Karpas-422 (cell line): ENCODE data around the gene BPTF. TPM values are rescaled to one million over a fixed set of nuclear protein-coding genes. Genes with fewer than 3 reads are reported as not detected.

Source experiments
- DNase-seq: peaks from one replicate; pipeline ENCODE4 v3.0.0-alpha.2; 2015
- H2AFZ ChIP-seq: fragments of 200-600 bp; sonication (generic); 2 replicates; pipeline ENCODE4 v1.6.1; 2014; ENCODE audit warnings: antibody characterized with exemption, low read length, mixed read lengths
- H3K27ac ChIP-seq: fragments of 200-600 bp; sonication (generic); 2 replicates; pipeline ENCODE4 v1.5.1; 2014; ENCODE audit warnings: mild to moderate bottlenecking, low read length, moderate library complexity
- H3K27me3 ChIP-seq: fragments of 200-600 bp; sonication (generic); 2 replicates; pipeline ENCODE4 v1.6.1; 2014; ENCODE audit warnings: low read length, mixed read lengths
- H3K36me3 ChIP-seq: fragments of 200-600 bp; sonication (generic); 2 replicates; pipeline ENCODE4 v1.6.1; 2014; ENCODE audit warnings: low read length, mixed read lengths; ENCODE audit not compliant: insufficient read depth
- H3K4me1 ChIP-seq: fragments of 200-600 bp; sonication (generic); 2 replicates; pipeline ENCODE4 v1.6.1; 2014; ENCODE audit warnings: mild to moderate bottlenecking, low read length, mixed read lengths
- H3K4me2 ChIP-seq: fragments of 200-600 bp; sonication (generic); 2 replicates; pipeline ENCODE4 v1.6.1; 2014; ENCODE audit warnings: low read length, low read depth, mild to moderate bottlenecking; ENCODE audit not compliant: poor library complexity, severe bottlenecking
- H3K4me3 ChIP-seq: fragments of 200-600 bp; sonication (generic); 2 replicates; pipeline ENCODE4 v1.5.1; 2014; ENCODE audit warnings: mild to moderate bottlenecking, antibody characterized with exemption, low read length, mixed read lengths
- H3K79me2 ChIP-seq: fragments of 200-600 bp; sonication (generic); 2 replicates; pipeline ENCODE4 v1.6.1; 2014; ENCODE audit warnings: mild to moderate bottlenecking, low read length, mixed read lengths
- H3K9ac ChIP-seq: fragments of 200-600 bp; sonication (generic); 2 replicates; pipeline ENCODE4 v1.6.0; 2014; ENCODE audit warnings: low read length
- H3K9me2 ChIP-seq: fragments of 200-600 bp; sonication (generic), shearing (Covaris generic); replicated peaks from 2 replicates; pipeline ENCODE4 v1.6.0; 2014; ENCODE audit warnings: mild to moderate bottlenecking, low read length, moderate library complexity; ENCODE audit not compliant: insufficient read depth
- H3K9me3 ChIP-seq: fragments of 300-700, 200-600 bp; sonication (generic); 2 replicates; pipeline ENCODE4 v1.6.1; 2014; ENCODE audit warnings: low read length, mixed read lengths
- H4K20me1 ChIP-seq: fragments of 200-600 bp; sonication (generic); 2 replicates; pipeline ENCODE4 v1.6.1; 2014; ENCODE audit warnings: mild to moderate bottlenecking, antibody characterized with exemption, low read length, low read depth; ENCODE audit not compliant: insufficient read depth
- total RNA-seq: library from RNA; depleted of rRNA; stranded (reverse); fragments of >200 nt; shearing (Covaris generic); gene quantifications from 2 replicates; pipeline ENCODE4 v1.2.3, GENCODE V29; 2014; ENCODE audit warnings: low replicate concordance

Gene BPTF
- total RNA-seq, 1 experiment from 2014 or later: 310 TPM

DNA sequence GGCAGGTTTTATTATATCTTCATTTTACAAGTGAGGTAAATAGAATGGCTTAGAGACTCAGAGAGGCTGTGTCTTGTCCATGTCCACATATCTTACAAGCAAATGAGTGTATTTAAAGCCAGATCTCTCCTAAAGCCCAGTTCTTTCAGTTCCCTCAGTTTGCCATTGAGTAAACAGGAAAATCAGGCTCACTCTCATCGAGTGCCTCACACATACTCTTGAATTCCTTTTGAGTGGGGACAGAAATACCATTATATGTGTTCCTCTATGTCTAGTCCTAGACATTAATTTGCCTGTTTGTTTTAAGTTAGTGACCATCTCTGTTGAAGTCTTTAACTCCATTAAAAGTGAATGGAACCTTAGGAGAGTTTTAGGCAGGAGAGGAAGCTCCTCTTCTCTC, 40.1 kb downstream of the BPTF start:
- H3K4me3 ChIP-seq: no peak overlapping the region

DNA sequence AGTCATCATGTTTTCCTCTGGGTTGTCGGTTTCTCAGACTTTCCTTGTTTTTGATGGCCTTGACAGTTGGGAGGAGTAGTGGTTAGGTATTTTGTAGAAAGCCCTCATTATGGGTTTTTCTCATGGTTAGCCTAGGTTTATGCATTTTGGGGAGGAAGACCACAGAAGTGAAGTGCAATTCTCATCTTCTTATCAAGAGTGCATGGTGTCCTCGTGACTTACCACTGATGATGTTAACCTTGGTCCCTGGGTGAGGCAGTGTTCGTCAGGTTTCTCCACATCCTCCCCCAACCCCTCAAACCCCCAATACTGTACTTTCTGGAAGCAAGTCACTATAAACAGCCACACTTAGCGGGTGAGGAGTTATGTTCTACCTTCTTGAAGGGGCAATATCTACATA, 42.3 kb downstream of the BPTF start:
- Histone ChIP-seq H3K36me3 (peaks cover 35% of the 10 kb centered on the region), H2AFZ (no peak overlapping the region), H3K4me2 (no peak overlapping the region), H3K4me3 (no peak overlapping the region), H4K20me1 (peaks cover 11% of the 10 kb centered on the region), H3K9me2 (no peaks in the 10 kb centered on the region), H3K79me2 (peaks cover 95% of the 10 kb centered on the region), H3K27ac (no peak overlapping the region), H3K4me1 (peaks cover 9% of the 10 kb centered on the region), H3K9ac (no peak overlapping the region), H3K9me3 (no peaks in the 10 kb centered on the region), H3K27me3 (no peaks in the 10 kb centered on the region)
- no peak for DNase-seq

More for the DNA sequence above, 40.1 kb downstream of the BPTF start:
- Histone ChIP-seq H2AFZ (no peak overlapping the region), H3K4me2 (no peak overlapping the region), H3K4me1 (peaks cover 9% of the 10 kb centered on the region), H3K36me3 (peaks cover 31% of the 10 kb centered on the region), H3K27me3 (no peaks in the 10 kb centered on the region), H3K27ac (no peak overlapping the region), H4K20me1 (peaks cover 11% of the 10 kb centered on the region), H3K9me3 (no peaks in the 10 kb centered on the region), H3K79me2 (peaks cover 97% of the 10 kb centered on the region), H3K9ac (no peak overlapping the region), H3K9me2 (no peaks in the 10 kb centered on the region)
- DNase-seq: no peak

DNA sequence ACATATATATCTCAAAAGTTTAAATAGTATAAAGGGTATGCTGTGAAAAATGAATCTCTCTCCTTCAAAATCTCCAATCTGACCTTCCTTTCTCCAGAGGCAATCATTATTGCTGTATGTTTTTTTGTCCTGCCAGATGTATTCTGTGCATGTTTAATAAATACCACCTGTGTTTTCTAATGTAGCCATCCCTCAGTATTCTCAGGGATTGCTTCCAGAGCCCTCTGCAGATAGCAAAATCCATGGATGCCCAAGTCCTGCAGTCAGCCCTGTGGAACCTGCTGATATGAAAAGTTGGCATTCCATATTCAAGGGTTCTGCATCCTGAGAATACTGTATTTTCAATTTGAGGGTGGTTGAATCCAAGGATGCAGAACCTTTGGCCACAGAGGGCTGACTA, 42.9 kb downstream of the BPTF start:
- H3K9me2 ChIP-seq: no peaks in the 10 kb centered on the region
- peaks cover 5% of the 10 kb centered on the region for H3K4me1 ChIP-seq
- no peak for DNase-seq
- H3K4me2 ChIP-seq: no peak overlapping the region
- H3K9me3 ChIP-seq: no peaks in the 10 kb centered on the region
- peaks cover 8% of the 10 kb centered on the region; the same call in 1 of the 2 replicates for H4K20me1 ChIP-seq
- H2AFZ ChIP-seq: no peak overlapping the region
- no peaks in the 10 kb centered on the region for H3K27me3 ChIP-seq
- no peak overlapping the region for H3K27ac ChIP-seq
- no peak overlapping the region; the same call in 1 of the 2 replicates for H3K9ac ChIP-seq
- peaks cover 35% of the 10 kb centered on the region for H3K36me3 ChIP-seq
- H3K79me2 ChIP-seq: peaks cover 94% of the 10 kb centered on the region
- H3K4me3 ChIP-seq: no peak overlapping the region

DNA sequence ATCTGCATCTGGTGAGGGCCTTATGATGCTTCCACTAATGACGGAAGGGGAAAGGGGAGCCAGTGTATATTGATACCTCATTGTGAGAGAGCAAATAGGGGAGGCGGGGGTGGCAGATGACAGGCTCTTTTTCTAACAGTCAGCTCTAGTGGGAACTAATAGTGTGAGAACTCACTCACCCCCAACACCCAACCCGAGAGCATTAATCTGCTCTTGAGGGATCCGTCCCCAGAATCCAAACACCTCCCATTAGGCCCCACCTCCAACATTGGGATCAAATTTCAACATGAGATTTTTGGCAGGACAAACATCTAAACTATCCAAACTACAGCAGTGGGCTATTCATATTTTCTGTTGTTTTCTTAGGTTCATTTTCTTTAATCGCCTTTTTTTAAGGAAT, 54.4 kb downstream of the BPTF start:
- Histone ChIP-seq H3K79me2 (peaks cover 77% of the 10 kb centered on the region), H4K20me1 (no peaks in the 10 kb centered on the region), H3K27me3 (no peaks in the 10 kb centered on the region), H3K27ac (no peak overlapping the region), H3K4me3 (no peak overlapping the region), H3K4me1 (no peaks in the 10 kb centered on the region), H3K36me3 (peaks cover 46% of the 10 kb centered on the region), H2AFZ (no peak overlapping the region), H3K4me2 (no peak overlapping the region), H3K9me2 (no peaks in the 10 kb centered on the region), H3K9ac (no peak overlapping the region), H3K9me3 (no peaks in the 10 kb centered on the region)
- no peak for DNase-seq

DNA sequence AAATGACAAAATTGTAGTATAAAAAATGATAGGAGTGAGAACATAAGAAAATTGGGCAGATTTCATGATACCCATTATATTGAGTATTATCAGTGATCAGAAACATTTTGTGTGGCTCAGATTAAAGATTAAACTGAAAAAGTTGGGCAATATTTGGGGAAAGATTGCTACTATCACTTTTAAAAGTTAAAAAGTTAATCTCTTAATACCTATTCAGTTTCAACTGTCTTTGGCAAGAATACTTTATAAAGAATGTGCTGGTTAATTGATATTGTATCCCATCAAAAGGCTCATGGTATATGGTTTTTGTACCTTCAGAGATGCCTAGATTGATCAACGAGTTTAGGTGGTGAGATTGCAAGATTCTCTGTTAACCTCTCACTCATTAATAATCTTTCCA, 55.8 kb downstream of the BPTF start:
- no peaks in the 10 kb centered on the region for H3K9me3 ChIP-seq
- no peak overlapping the region for H3K4me2 ChIP-seq
- peaks cover 73% of the 10 kb centered on the region for H3K79me2 ChIP-seq
- H3K27me3 ChIP-seq: no peaks in the 10 kb centered on the region
- no peaks in the 10 kb centered on the region for H4K20me1 ChIP-seq
- no peaks in the 10 kb centered on the region for H3K4me1 ChIP-seq
- no peak overlapping the region for H2AFZ ChIP-seq
- no peak overlapping the region for H3K27ac ChIP-seq
- no peak overlapping the region for H3K4me3 ChIP-seq
- no peak for DNase-seq
- no peaks in the 10 kb centered on the region for H3K9me2 ChIP-seq
- H3K9ac ChIP-seq: no peak overlapping the region
- peaks cover 40% of the 10 kb centered on the region; the same call in 1 of the 2 replicates for H3K36me3 ChIP-seq

DNA sequence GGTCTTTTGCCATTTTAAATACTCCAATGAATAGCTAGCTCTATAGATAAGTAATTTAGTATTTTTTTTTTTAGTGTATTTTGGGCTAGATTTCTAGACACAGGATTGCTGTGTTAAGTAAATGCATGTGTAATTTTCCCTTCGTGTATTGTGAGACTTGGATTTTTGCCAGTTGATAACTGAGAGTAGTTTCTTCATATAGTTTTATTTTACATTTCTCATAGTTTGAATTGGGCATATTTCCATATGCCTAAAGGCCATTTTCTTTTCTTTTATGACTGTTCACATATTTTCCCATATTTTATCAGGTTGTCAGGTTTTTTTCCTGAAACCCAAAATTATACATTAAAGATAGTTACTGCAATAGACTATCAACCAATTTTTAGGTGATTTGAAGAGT, 59.4 kb downstream of the BPTF start:
- Histone ChIP-seq H2AFZ (no peak overlapping the region), H3K27ac (no peak overlapping the region), H3K9me2 (no peaks in the 10 kb centered on the region), H3K9me3 (no peaks in the 10 kb centered on the region), H3K36me3 (peaks cover 41% of the 10 kb centered on the region; the same call in 1 of the 2 replicates), H3K9ac (no peak overlapping the region), H3K4me1 (no peaks in the 10 kb centered on the region), H3K4me2 (no peak overlapping the region), H4K20me1 (no peaks in the 10 kb centered on the region), H3K27me3 (no peaks in the 10 kb centered on the region), H3K79me2 (peaks cover 69% of the 10 kb centered on the region), H3K4me3 (no peak overlapping the region)
- DNase-seq: no peak

DNA sequence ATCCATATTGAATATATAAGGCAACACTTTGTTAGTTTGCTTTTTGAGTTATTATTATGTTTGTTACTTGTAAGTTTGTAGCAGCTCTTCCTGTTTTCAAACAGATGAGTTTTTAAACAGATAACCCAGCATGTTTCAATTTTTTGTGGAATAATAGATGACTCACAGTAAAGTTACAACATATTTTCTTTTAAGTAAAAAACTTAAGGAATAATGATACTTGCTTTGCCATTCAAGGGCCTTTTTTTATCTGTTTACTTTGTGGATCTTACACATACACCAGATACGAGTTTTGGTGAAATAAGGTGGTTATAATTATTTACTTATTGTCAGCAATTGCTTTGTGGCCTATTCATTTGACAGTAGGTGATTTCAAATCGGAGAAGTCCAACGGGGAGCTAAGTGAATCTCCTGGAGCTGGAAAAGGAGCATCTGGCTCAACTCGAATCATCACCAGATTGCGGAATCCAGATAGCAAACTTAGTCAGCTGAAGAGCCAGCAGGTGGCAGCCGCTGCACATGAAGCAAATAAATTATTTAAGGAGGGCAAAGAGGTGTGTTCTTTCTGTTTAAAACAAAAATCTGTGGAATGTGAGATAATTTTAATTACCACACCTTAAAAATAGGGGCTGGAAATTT, 66.3 kb downstream of the BPTF start:
- no peak overlapping the region for H2AFZ ChIP-seq
- no peaks in the 10 kb centered on the region for H3K4me1 ChIP-seq
- H3K9me2 ChIP-seq: no peaks in the 10 kb centered on the region
- H3K9ac ChIP-seq: no peak overlapping the region
- no peaks in the 10 kb centered on the region for H3K9me3 ChIP-seq
- H3K36me3 ChIP-seq: peaks cover 78% of the 10 kb centered on the region; the same call in 1 of the 2 replicates
- H3K79me2 ChIP-seq: peaks cover 50% of the 10 kb centered on the region
- H3K4me3 ChIP-seq: no peak overlapping the region
- H4K20me1 ChIP-seq: no peaks in the 10 kb centered on the region
- no peaks in the 10 kb centered on the region for H3K27me3 ChIP-seq
- no peak for DNase-seq
- no peak overlapping the region for H3K4me2 ChIP-seq
- no peak overlapping the region for H3K27ac ChIP-seq

DNA sequence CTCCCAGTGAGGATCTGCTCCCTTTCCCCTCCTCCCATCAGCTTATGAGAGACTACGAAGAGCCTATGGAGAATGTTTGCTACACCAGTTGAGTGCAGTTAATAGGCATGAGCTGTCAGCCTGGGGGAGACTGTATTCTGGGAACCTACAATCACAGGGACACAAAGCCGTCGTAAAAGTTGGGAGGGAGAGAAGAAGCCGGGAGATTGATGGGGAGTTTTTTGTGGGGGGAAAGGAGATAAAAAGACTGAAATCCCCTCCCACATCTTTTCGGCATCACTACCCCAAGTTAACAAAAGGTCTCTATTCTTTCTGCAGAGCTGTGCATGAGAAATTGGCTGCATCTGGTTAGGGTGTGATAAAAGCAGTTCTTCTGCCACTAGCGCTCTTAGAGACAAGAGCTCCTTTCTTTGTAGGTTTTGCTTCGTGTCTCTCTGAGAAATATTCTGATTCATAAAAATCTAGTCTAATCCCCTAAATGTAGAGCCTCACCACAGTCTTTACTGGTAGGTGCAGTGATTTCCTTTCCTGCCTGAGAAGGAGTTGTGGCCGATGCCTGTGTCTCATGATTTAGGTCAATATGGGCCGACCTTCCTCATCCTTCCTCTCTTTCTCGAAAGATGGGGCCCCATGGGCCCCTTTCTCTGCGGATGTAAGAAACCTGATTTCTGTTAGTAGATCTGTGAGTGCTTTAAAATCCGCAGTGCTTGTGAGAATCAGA, 77.4 kb downstream of the BPTF start:
- no peaks in the 10 kb centered on the region for H3K27me3 ChIP-seq
- H3K4me3 ChIP-seq: no peak overlapping the region
- no peak overlapping the region for H3K27ac ChIP-seq
- H4K20me1 ChIP-seq: no peaks in the 10 kb centered on the region
- peaks cover 13% of the 10 kb centered on the region for H3K79me2 ChIP-seq
- no peak overlapping the region for H3K9ac ChIP-seq
- no peaks in the 10 kb centered on the region for H3K4me1 ChIP-seq
- no peak for DNase-seq
- no peak overlapping the region for H2AFZ ChIP-seq
- no peak overlapping the region for H3K4me2 ChIP-seq
- H3K9me2 ChIP-seq: no peaks in the 10 kb centered on the region
- H3K9me3 ChIP-seq: no peaks in the 10 kb centered on the region
- peaks cover 63% of the 10 kb centered on the region for H3K36me3 ChIP-seq
